Left cardiac atrium (tissue), 4 donors: ENCODE data around the gene PDGFRA. TPM values are rescaled to one million over a fixed set of nuclear protein-coding genes. Genes with fewer than 3 reads are reported as not detected.
"Not testable (repeated sequence)": the region's sequence is repeated elsewhere in the genome, so short reads cannot be mapped to it uniquely, and the experiment has no call there.

Experiments
- ATAC-seq, 2 donors: fragments of 200-7000 bp; cut with Tn5 transposase; one replicate each; pipeline ENCODE4 v1.9.1; 2020; ENCODE audit warnings: mild to moderate bottlenecking in 2 of 2, moderate library complexity in 2 of 2
- DNase-seq: peaks from one replicate; pipeline ENCODE4 v3.0.0-alpha.2; 2020
- intact Hi-C, 2 donors: fragments of 100-400 bp; cut with DNase I; formaldehyde crosslinking; loops; one replicate each; pipeline versions ENCODE4 v1.14.1 to v1.15.1; 2022 to 2023
- total RNA-seq, 2 donors: library from RNA; stranded (reverse); fragmentation: NEBNext Ultra II Directional; extraction: Animal tissue kit (Norgen Biotek cat#: 25700); gene quantifications; one replicate each; pipeline ENCODE4 v1.2.1, GENCODE V29; 2021
- donor health status: DM: no; HTN: yes; CAD: no.
- donor health status: DM: no; HTN: yes; CAD: no; lungs with severe emphysema.
- donor health status: DM: yes; HTN: yes; CAD: no.
- donor health status: Dilated cardiomyopathy.

Gene PDGFRA
- total RNA-seq, 2 donors from 2014 or later, result 57.4 to 67.9 TPM

GRCh38 chr4:54281054-54281766 is 52.1 kb downstream of the PDGFRA start:
- DNase-seq, result peak; percentile 90
- peak; percentile 95 for ATAC-seq
- intact Hi-C loops, result no loop called here

- intact Hi-C loops, result no loop called here
- no peak for DNase-seq
- ATAC-seq, result no peak
These were observed 53.7 kb downstream of the PDGFRA start for GRCh38 chr4:54282837-54283236.

- intact Hi-C loops, result no loop called here
- ATAC-seq (no peak), DNase-seq (no peak)
These were observed 60.2 kb downstream of the PDGFRA start for GRCh38 chr4:54289316-54289715.

- intact Hi-C loops, result no loop called here
- DNase-seq (no peak), ATAC-seq (no peak)
These were observed 61.9 kb downstream of the PDGFRA start for GRCh38 chr4:54290980-54291379.

- DNase-seq (no peak), ATAC-seq (peak; percentile 34 to 78)
- intact Hi-C loops, result no loop called here
These were observed 67.6 kb downstream of the PDGFRA start for GRCh38 chr4:54296548-54297203.

- intact Hi-C loops, result no loop called here
- ATAC-seq, result no peak
These were observed 79.0 kb downstream of the PDGFRA start for GRCh38 chr4:54308110-54308509.

GRCh38 chr4:54315561-54316538 is 86.8 kb downstream of the PDGFRA start:
- ATAC-seq, result no peak
- intact Hi-C loops, result no loop called here

More at GRCh38 chr4:54308110-54308509, 79.0 kb downstream of the PDGFRA start:
- no peak for DNase-seq

GRCh38 chr4:54317690-54318089 is 88.6 kb downstream of the PDGFRA start:
- ATAC-seq, result no peak
- no peak for DNase-seq
- intact Hi-C loops, result no loop called here

More at GRCh38 chr4:54315561-54316538, 86.8 kb downstream of the PDGFRA start:
- DNase-seq, result no peak

GRCh38 chr4:54318904-54319303 is 89.8 kb downstream of the PDGFRA start:
- no peak for DNase-seq
- intact Hi-C loops, result no loop called here
- peak in 1 of 2 donors; percentile 23 for ATAC-seq

GRCh38 chr4:54320826-54321685 is 92.0 kb downstream of the PDGFRA start:
- intact Hi-C loops, result loop anchor here (5.0 to 10.0 kb wide), 4 partner anchors 121 to 644 kb away; no protein-coding TSS in a partner anchor
- no peak for ATAC-seq

GRCh38 chr4:54322818-54323417 is 93.8 kb downstream of the PDGFRA start:
- DNase-seq (peak; percentile 64), ATAC-seq (peak; percentile 73 to 75)
- intact Hi-C loops, result loop anchor here (5.0 to 10.0 kb wide), 4 partner anchors 119 to 642 kb away; no protein-coding TSS in a partner anchor

More at GRCh38 chr4:54320826-54321685, 92.0 kb downstream of the PDGFRA start:
- DNase-seq, result no peak

- intact Hi-C loops, result no loop called here
- ATAC-seq (no peak), DNase-seq (no peak)
These were observed 101.8 kb downstream of the PDGFRA start for GRCh38 chr4:54330896-54331295.

- ATAC-seq (no peak), DNase-seq (no peak)
- intact Hi-C loops, result no loop called here
These were observed 103.4 kb downstream of the PDGFRA start for GRCh38 chr4:54332542-54332941.

- DNase-seq, result no peak
- no peak for ATAC-seq
- intact Hi-C loops, result no loop called here
These were observed 104.6 kb downstream of the PDGFRA start for GRCh38 chr4:54333657-54334056.

GRCh38 chr4:54334769-54335168 is 105.7 kb downstream of the PDGFRA start:
- intact Hi-C loops, ATAC-seq, DNase-seq: not testable (repeated sequence)

GRCh38 chr4:54337009-54337408 is 107.9 kb downstream of the PDGFRA start:
- no peak for DNase-seq

GRCh38 chr4:54342067-54342466 is 113.0 kb downstream of the PDGFRA start:
- intact Hi-C loops, ATAC-seq, DNase-seq: not testable (repeated sequence)

More at GRCh38 chr4:54337009-54337408, 107.9 kb downstream of the PDGFRA start:
- intact Hi-C loops, result no loop called here
- no peak for ATAC-seq
